Measurements from ENCODE around the gene RAB18.

DNA sequence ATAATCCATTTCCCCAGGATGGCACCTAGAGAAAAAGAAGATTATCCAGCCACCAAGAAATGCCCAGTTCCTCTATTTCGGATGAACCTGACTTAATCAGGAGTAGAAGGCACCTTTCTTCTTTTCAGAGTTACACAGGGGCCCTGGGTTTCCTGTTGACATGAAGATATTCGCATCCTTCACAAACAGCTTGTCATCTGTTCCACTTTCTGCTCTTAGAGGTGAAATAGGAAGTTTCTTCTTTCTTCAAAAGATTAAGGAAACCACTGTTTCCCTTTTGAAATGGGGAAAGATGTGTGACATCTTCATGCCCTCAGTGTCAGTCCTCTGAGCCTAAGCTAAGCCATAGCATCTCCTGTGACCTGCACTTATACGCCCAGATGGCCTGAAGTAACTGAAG is 39.1 kb upstream of the RAB18 start:
- TF ChIP-seq, protein P1, sequence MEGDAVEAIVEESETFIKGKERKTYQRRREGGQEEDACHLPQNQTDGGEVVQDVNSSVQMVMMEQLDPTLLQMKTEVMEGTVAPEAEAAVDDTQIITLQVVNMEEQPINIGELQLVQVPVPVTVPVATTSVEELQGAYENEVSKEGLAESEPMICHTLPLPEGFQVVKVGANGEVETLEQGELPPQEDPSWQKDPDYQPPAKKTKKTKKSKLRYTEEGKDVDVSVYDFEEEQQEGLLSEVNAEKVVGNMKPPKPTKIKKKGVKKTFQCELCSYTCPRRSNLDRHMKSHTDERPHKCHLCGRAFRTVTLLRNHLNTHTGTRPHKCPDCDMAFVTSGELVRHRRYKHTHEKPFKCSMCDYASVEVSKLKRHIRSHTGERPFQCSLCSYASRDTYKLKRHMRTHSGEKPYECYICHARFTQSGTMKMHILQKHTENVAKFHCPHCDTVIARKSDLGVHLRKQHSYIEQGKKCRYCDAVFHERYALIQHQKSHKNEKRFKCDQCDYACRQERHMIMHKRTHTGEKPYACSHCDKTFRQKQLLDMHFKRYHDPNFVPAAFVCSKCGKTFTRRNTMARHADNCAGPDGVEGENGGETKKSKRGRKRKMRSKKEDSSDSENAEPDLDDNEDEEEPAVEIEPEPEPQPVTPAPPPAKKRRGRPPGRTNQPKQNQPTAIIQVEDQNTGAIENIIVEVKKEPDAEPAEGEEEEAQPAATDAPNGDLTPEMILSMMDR (conservative IDR thresholded peaks at IDR 0.05; ENCODE audit: low read length): no peak
- TF ChIP-seq EZH2phosphoT487 (IDR thresholded peaks at IDR 0.05; ENCODE audit: borderline replicate concordance, low read depth, low read length): no peak
